ENCODE data around the gene FOXD4L6.
"Not testable (repeated sequence)": the region's sequence is repeated elsewhere in the genome, so short reads cannot be mapped to it uniquely, and the experiment has no call there.

FOXD4L6 gene

GRCh38 chr9:41098759-41099158 lies 29.7 kb downstream of the FOXD4L6 start:
- H3K4me3 ChIP-seq (ENCODE audit: extremely low read depth, insufficient read depth, low read length, poor library complexity, severe bottlenecking); H3K4me1 ChIP-seq (ENCODE audit: control insufficient read depth, insufficient read depth, low read length, poor library complexity, severe bottlenecking); H3K36me3 ChIP-seq (ENCODE audit: control insufficient read depth, insufficient read depth, low read length); H3K27ac ChIP-seq (ENCODE audit: low read depth, low read length, severe bottlenecking); H3K9me3 ChIP-seq (ENCODE audit: control insufficient read depth, low read length): not testable (repeated sequence)
- WGBS, 2 experiments (ENCODE audit: insufficient coverage in 2 of 2) = 63 to 88% methylated on average over 2 to 3 of the region's 4 CpGs

- not testable (repeated sequence) for H3K36me3 ChIP-seq (ENCODE audit: control insufficient read depth, insufficient read depth, low read length); H3K4me3 ChIP-seq (ENCODE audit: extremely low read depth, insufficient read depth, low read length, poor library complexity, severe bottlenecking); H3K4me1 ChIP-seq (ENCODE audit: control insufficient read depth, insufficient read depth, low read length, poor library complexity, severe bottlenecking); H3K27ac ChIP-seq (ENCODE audit: low read depth, low read length, severe bottlenecking); H3K9me3 ChIP-seq (ENCODE audit: control insufficient read depth, low read length)
- 100% methylated on average over 1 of the region's 2 CpGs; no CpG with 5 or more reads in 1 of the 2 experiments for WGBS, 2 experiments (ENCODE audit: insufficient coverage in 2 of 2)
Observed at GRCh38 chr9:41095060-41095459, 33.4 kb downstream of the FOXD4L6 start.

DNA sequence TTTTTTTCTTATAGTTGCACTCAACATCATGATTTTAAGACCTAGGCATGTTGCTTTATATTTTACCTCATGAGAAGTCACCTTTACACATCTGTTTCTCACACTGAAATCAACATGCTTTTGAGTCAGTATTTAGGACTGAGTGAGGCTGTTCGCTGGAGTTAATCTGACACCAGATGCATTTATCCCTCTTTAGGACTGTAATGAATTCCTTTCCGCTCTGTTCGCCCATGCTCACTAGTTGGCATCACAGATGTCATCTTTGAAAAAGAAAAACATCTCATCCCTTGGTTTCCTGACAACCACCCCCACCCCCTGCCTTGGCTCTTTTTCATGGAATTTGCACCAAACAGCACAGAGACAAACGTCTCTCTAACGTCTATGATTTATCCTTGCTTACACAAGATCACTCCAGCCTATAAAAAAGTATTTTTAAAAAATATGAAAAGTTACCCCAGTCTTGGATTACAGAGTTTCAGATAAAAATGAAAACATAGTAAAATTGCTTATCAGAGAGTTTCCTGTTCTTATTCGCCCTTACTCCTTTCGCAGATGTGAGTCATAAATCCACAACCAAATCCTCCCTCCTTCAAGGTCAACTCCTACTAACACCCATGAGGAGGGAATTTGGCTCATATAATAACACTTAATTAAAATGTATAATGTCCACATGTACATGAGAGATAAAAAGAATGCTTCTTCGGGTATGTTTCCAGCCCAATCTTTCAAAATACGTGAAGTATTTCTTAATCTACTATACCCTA lies 34.3 kb downstream of the FOXD4L6 start:
- not testable (repeated sequence) for H3K36me3 ChIP-seq (ENCODE audit: control insufficient read depth, insufficient read depth, low read length); H3K9me3 ChIP-seq (ENCODE audit: control insufficient read depth, low read length); H3K27ac ChIP-seq (ENCODE audit: low read depth, low read length, severe bottlenecking); H3K4me3 ChIP-seq (ENCODE audit: extremely low read depth, insufficient read depth, low read length, poor library complexity, severe bottlenecking); H3K4me1 ChIP-seq (ENCODE audit: control insufficient read depth, insufficient read depth, low read length, poor library complexity, severe bottlenecking)
- no CpG with 5 or more reads among the region's 9 CpGs for WGBS, 2 experiments (ENCODE audit: insufficient coverage in 2 of 2)

GRCh38 chr9:41090922-41091321 lies 37.6 kb downstream of the FOXD4L6 start:
- H3K36me3 ChIP-seq (ENCODE audit: control insufficient read depth, insufficient read depth, low read length); H3K4me3 ChIP-seq (ENCODE audit: extremely low read depth, insufficient read depth, low read length, poor library complexity, severe bottlenecking); H3K4me1 ChIP-seq (ENCODE audit: control insufficient read depth, insufficient read depth, low read length, poor library complexity, severe bottlenecking); H3K27ac ChIP-seq (ENCODE audit: low read depth, low read length, severe bottlenecking); H3K9me3 ChIP-seq (ENCODE audit: control insufficient read depth, low read length): not testable (repeated sequence)

GRCh38 chr9:41090386-41090785 lies 38.1 kb downstream of the FOXD4L6 start:
- H3K36me3 ChIP-seq (ENCODE audit: control insufficient read depth, insufficient read depth, low read length); H3K9me3 ChIP-seq (ENCODE audit: control insufficient read depth, low read length); H3K4me3 ChIP-seq (ENCODE audit: extremely low read depth, insufficient read depth, low read length, poor library complexity, severe bottlenecking); H3K4me1 ChIP-seq (ENCODE audit: control insufficient read depth, insufficient read depth, low read length, poor library complexity, severe bottlenecking); H3K27ac ChIP-seq (ENCODE audit: low read depth, low read length, severe bottlenecking): not testable (repeated sequence)
- WGBS, 2 experiments (ENCODE audit: insufficient coverage in 2 of 2) = no CpG with 5 or more reads among the region's 1 CpG

- H3K27ac ChIP-seq (ENCODE audit: low read depth, low read length, severe bottlenecking); H3K9me3 ChIP-seq (ENCODE audit: control insufficient read depth, low read length); H3K4me1 ChIP-seq (ENCODE audit: control insufficient read depth, insufficient read depth, low read length, poor library complexity, severe bottlenecking); H3K4me3 ChIP-seq (ENCODE audit: extremely low read depth, insufficient read depth, low read length, poor library complexity, severe bottlenecking); H3K36me3 ChIP-seq (ENCODE audit: control insufficient read depth, insufficient read depth, low read length): not testable (repeated sequence)
- 13 to 24% methylated on average over 3 of the region's 11 CpGs for WGBS, 2 experiments (ENCODE audit: insufficient coverage in 2 of 2)
Observed at GRCh38 chr9:41088450-41089059, 39.9 kb downstream of the FOXD4L6 start.

GRCh38 chr9:41087929-41088328 lies 40.6 kb downstream of the FOXD4L6 start:
- H3K4me1 ChIP-seq (ENCODE audit: control insufficient read depth, insufficient read depth, low read length, poor library complexity, severe bottlenecking); H3K36me3 ChIP-seq (ENCODE audit: control insufficient read depth, insufficient read depth, low read length); H3K9me3 ChIP-seq (ENCODE audit: control insufficient read depth, low read length); H3K27ac ChIP-seq (ENCODE audit: low read depth, low read length, severe bottlenecking); H3K4me3 ChIP-seq (ENCODE audit: extremely low read depth, insufficient read depth, low read length, poor library complexity, severe bottlenecking): not testable (repeated sequence)
- no CpG with 5 or more reads among the region's 5 CpGs for WGBS, 2 experiments (ENCODE audit: insufficient coverage in 2 of 2)

DNA sequence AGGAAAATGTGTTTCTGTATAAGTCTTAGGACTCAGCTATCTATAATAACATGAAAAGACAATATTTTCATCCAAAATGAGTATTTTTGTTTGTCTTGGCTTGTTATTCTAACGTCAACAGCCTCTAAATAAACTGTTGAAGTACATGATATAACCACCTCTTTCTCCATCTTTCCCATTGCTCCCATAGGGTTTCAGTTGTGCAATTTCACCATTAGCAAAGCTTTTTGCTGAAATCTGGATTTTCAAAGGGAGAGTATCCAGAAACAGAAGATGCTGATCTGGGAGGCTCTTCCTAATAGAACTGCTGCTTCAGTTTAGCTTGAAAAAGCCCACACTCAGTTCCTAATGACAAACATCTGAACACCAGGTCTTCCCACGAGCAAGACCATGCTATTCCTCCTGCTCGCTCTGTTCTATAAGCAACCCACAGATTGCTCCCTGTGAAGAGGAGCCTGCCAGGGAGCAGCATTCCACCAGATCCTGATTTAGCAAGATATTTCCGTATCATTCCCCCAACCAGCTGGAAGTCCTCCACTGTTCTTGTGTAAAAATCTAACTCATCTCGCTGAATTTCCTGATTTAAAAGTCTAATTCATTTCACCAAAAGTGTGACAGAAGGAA lies 41.2 kb downstream of the FOXD4L6 start:
- not testable (repeated sequence) for H3K4me3 ChIP-seq (ENCODE audit: extremely low read depth, insufficient read depth, low read length, poor library complexity, severe bottlenecking); H3K27ac ChIP-seq (ENCODE audit: low read depth, low read length, severe bottlenecking); H3K4me1 ChIP-seq (ENCODE audit: control insufficient read depth, insufficient read depth, low read length, poor library complexity, severe bottlenecking); H3K36me3 ChIP-seq (ENCODE audit: control insufficient read depth, insufficient read depth, low read length); H3K9me3 ChIP-seq (ENCODE audit: control insufficient read depth, low read length)
- WGBS, 2 experiments (ENCODE audit: insufficient coverage in 2 of 2) = 61 to 68% methylated on average over 3 of the region's 5 CpGs

- WGBS, 2 experiments (ENCODE audit: insufficient coverage in 2 of 2) = no CpG with 5 or more reads among the region's 1 CpG
- H3K36me3 ChIP-seq (ENCODE audit: control insufficient read depth, insufficient read depth, low read length); H3K4me3 ChIP-seq (ENCODE audit: extremely low read depth, insufficient read depth, low read length, poor library complexity, severe bottlenecking); H3K4me1 ChIP-seq (ENCODE audit: control insufficient read depth, insufficient read depth, low read length, poor library complexity, severe bottlenecking); H3K27ac ChIP-seq (ENCODE audit: low read depth, low read length, severe bottlenecking); H3K9me3 ChIP-seq (ENCODE audit: control insufficient read depth, low read length): not testable (repeated sequence)
Observed at GRCh38 chr9:41086685-41087084, 41.8 kb downstream of the FOXD4L6 start.

- not testable (repeated sequence) for H3K9me3 ChIP-seq (ENCODE audit: control insufficient read depth, low read length); H3K4me3 ChIP-seq (ENCODE audit: extremely low read depth, insufficient read depth, low read length, poor library complexity, severe bottlenecking); H3K36me3 ChIP-seq (ENCODE audit: control insufficient read depth, insufficient read depth, low read length); H3K4me1 ChIP-seq (ENCODE audit: control insufficient read depth, insufficient read depth, low read length, poor library complexity, severe bottlenecking); H3K27ac ChIP-seq (ENCODE audit: low read depth, low read length, severe bottlenecking)
- no CpG with 5 or more reads among the region's 3 CpGs for WGBS, 2 experiments (ENCODE audit: insufficient coverage in 2 of 2)
Observed at GRCh38 chr9:41086215-41086614, 42.3 kb downstream of the FOXD4L6 start.

DNA sequence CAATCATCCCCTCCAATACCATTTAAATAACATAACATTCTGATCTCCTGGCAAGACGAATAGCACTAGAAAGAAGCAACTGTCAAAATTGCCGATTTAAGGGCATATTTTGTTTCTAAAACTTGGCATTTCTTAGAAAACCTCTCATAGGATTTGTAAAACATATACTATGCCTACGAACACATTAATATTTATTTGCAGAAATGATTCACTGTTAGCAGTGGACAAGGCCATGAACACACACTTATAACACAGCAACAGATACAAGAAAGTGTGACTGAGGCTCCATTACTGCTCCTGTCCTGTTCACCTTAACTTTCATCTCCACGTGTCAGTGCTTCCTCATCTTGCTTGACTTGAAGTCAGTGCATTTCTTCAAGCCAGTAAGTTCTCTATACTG lies 46.1 kb downstream of the FOXD4L6 start:
- H3K27ac ChIP-seq (ENCODE audit: low read depth, low read length, severe bottlenecking); H3K9me3 ChIP-seq (ENCODE audit: control insufficient read depth, low read length); H3K36me3 ChIP-seq (ENCODE audit: control insufficient read depth, insufficient read depth, low read length); H3K4me1 ChIP-seq (ENCODE audit: control insufficient read depth, insufficient read depth, low read length, poor library complexity, severe bottlenecking); H3K4me3 ChIP-seq (ENCODE audit: extremely low read depth, insufficient read depth, low read length, poor library complexity, severe bottlenecking): not testable (repeated sequence)
- WGBS, 2 experiments (ENCODE audit: insufficient coverage in 2 of 2) = 43 to 100% methylated on average over 1 of the region's 4 CpGs

Measured in mesodermal cell (in vitro differentiated cells).